H1 (cell line): ENCODE results near the gene MRPL20. TPM values are rescaled to one million over a fixed set of nuclear protein-coding genes. Genes with fewer than 3 reads are reported as not detected.

Experiments used
- CTCF ChIA-PET: fragments of 300-600 bp; sonication (Branson Sonifier 250); formaldehyde crosslinking; loops from one replicate; lab custom pipeline; 2021; ENCODE audit not compliant: partially characterized antibody; lab: Charles Lee
- POLR2A ChIA-PET: fragments of 300-600 bp; sonication (Branson Sonifier 250); formaldehyde crosslinking; loops from one replicate; lab custom pipeline; 2021; ENCODE audit warnings: inconsistent platforms; ENCODE audit not compliant: partially characterized antibody; lab: Charles Lee
- DNase-seq, 2 experiments: peaks; one replicate each; pipeline versions ENCODE4 v3.0.0 to v3.0.0-alpha.2; 2010 to 2022; ENCODE audit warnings: low spot score in 2 of 2, low read depth in 1 of 2, mixed read lengths in 1 of 2
- FAIRE-seq: peaks from 2 replicates; lab custom pipeline; 2011; peaks lifted over from hg19 to GRCh38; lab: Jason Lieb, UNC
- H2AFZ ChIP-seq: 2 replicates; pipeline ENCODE4 v1.8.1; 2012; ENCODE audit warnings: low read length, inconsistent platforms
- H2AK5ac ChIP-seq: 2 replicates; pipeline ENCODE4 v1.6.1; 2013; ENCODE audit warnings: low read depth, low read length
- H2BK120ac ChIP-seq: replicated peaks from 2 replicates; pipeline ENCODE3; 2013; ENCODE audit warnings: low read depth, low read length, inconsistent platforms
- H2BK12ac ChIP-seq: 2 replicates; pipeline ENCODE4 v1.6.1; 2013; ENCODE audit warnings: low read depth, low read length
- H2BK15ac ChIP-seq: 2 replicates; pipeline ENCODE4 v1.6.1; 2013; ENCODE audit warnings: low read length
- H2BK20ac ChIP-seq: 2 replicates; pipeline ENCODE4 v1.6.1; 2013; ENCODE audit warnings: low read length
- H2BK5ac ChIP-seq: 2 replicates; pipeline ENCODE4 v1.6.1; 2013; ENCODE audit warnings: low read depth, low read length
- H3K14ac ChIP-seq: 2 replicates; pipeline ENCODE4 v1.6.1; 2013; ENCODE audit warnings: inconsistent platforms; ENCODE audit not compliant: insufficient read length
- H3K18ac ChIP-seq: 2 replicates; pipeline ENCODE4 v1.6.1; 2013; ENCODE audit warnings: low read length; ENCODE audit errors: extremely low read depth
- H3K23ac ChIP-seq: 2 replicates; pipeline ENCODE4 v1.6.1; 2013; ENCODE audit warnings: inconsistent platforms; ENCODE audit not compliant: insufficient read length
- H3K23me2 ChIP-seq: 2 replicates; pipeline ENCODE4 v1.6.1; 2013; ENCODE audit warnings: low read depth, low read length
- H3K27ac ChIP-seq: 2 replicates; pipeline ENCODE4 v1.6.1; 2011; ENCODE audit warnings: low read depth, low read length, inconsistent platforms
- H3K27me3 ChIP-seq, 4 experiments: replicated peaks in 1 of 4; 1 replicate in 1 of 4; 2 replicates in 3 of 4; pipeline versions ENCODE4 v1.6.1 to v1.8.1; 2011 to 2013; ENCODE audit warnings: low read length in 3 of 4, mild to moderate bottlenecking in 3 of 4, inconsistent platforms in 2 of 4, mixed read lengths in 2 of 4, moderate library complexity in 1 of 4; ENCODE audit not compliant: control insufficient read depth in 3 of 4, insufficient read depth in 3 of 4; ENCODE audit errors: extremely low read depth in 1 of 4
- H3K36me3 ChIP-seq, 4 experiments: 2 replicates each; pipeline versions ENCODE4 v1.6.1 to v1.8.1; 2011 to 2013; ENCODE audit warnings: mild to moderate bottlenecking in 4 of 4, low read length in 3 of 4, moderate library complexity in 2 of 4, control low read depth in 1 of 4, inconsistent platforms in 1 of 4; ENCODE audit not compliant: insufficient read depth in 4 of 4, control insufficient read depth in 2 of 4
- H3K4ac ChIP-seq: replicated peaks from 2 replicates; pipeline ENCODE3; 2013; ENCODE audit warnings: low read length, low read depth, mixed read lengths, inconsistent platforms; ENCODE audit not compliant: insufficient read length
- H3K4me1 ChIP-seq, 4 experiments: replicated peaks in 1 of 4; 1 replicate in 1 of 4; 2 replicates in 3 of 4; pipeline versions ENCODE4 v1.6.1 to v1.8.1; 2011 to 2013; ENCODE audit warnings: low read length in 3 of 4, inconsistent platforms in 2 of 4, mixed read lengths in 1 of 4; ENCODE audit not compliant: insufficient read depth in 4 of 4, control insufficient read depth in 3 of 4
- H3K4me2 ChIP-seq, 2 experiments: 2 replicates each; pipeline versions ENCODE4 v1.6.1 to v1.8.1; 2011 to 2013; ENCODE audit warnings: low read depth in 2 of 2, low read length in 2 of 2, control low read depth in 1 of 2, inconsistent platforms in 1 of 2, mild to moderate bottlenecking in 1 of 2; ENCODE audit not compliant: insufficient read depth in 1 of 2
- H3K4me3 ChIP-seq, 4 experiments: fragments of 200-600, 300-600 bp in 1 of 4; sonication (generic), shearing (Covaris generic), sonication (Bioruptor Twin) in 1 of 4; 2 replicates each; pipeline versions ENCODE4 v1.5.1 to v1.8.1; 2011 to 2016; ENCODE audit warnings: low read length in 4 of 4, low read depth in 3 of 4, control low read depth in 2 of 4, inconsistent platforms in 2 of 4, mild to moderate bottlenecking in 2 of 4, mixed read lengths in 1 of 4, moderate library complexity in 1 of 4; ENCODE audit not compliant: insufficient read depth in 2 of 4; ENCODE audit errors: extremely low read depth in 1 of 4
- H3K56ac ChIP-seq: replicated peaks from 2 replicates; pipeline ENCODE3; 2013; ENCODE audit warnings: low read depth, mild to moderate bottlenecking, mixed read lengths, low read length, inconsistent platforms; ENCODE audit not compliant: insufficient read length
- H3K79me1 ChIP-seq: 2 replicates; pipeline ENCODE4 v1.6.1; 2013; ENCODE audit warnings: low read depth, low read length, control low read depth
- H3K79me2 ChIP-seq, 2 experiments: 2 replicates each; pipeline versions ENCODE4 v1.6.1 to v1.8.1; 2012 to 2013; ENCODE audit warnings: low read length in 2 of 2, mild to moderate bottlenecking in 2 of 2, inconsistent platforms in 1 of 2; ENCODE audit not compliant: insufficient read depth in 2 of 2, control insufficient read depth in 1 of 2
- H3K9ac ChIP-seq, 4 experiments: replicated peaks in 1 of 4; 1 replicate in 1 of 4; 2 replicates in 3 of 4; pipeline versions ENCODE4 v1.6.1 to v1.8.1; 2011 to 2013; ENCODE audit warnings: low read depth in 3 of 4, low read length in 3 of 4, control low read depth in 2 of 4, mild to moderate bottlenecking in 2 of 4, moderate library complexity in 2 of 4, inconsistent platforms in 1 of 4; ENCODE audit errors: extremely low read depth in 1 of 4
- H3K9me3 ChIP-seq, 2 experiments: 2 replicates each; pipeline versions ENCODE4 v1.6.1 to v1.8.1; 2012 to 2013; ENCODE audit warnings: mild to moderate bottlenecking in 2 of 2, moderate library complexity in 2 of 2, control low read depth in 1 of 2, inconsistent platforms in 1 of 2, low read depth in 1 of 2, low read length in 1 of 2, mixed read lengths in 1 of 2; ENCODE audit not compliant: insufficient read depth in 2 of 2
- H4K20me1 ChIP-seq, 2 experiments: replicated peaks in 1 of 2; 2 replicates each; pipeline versions ENCODE3 to v1.8.1; 2011 to 2013; ENCODE audit warnings: inconsistent platforms in 2 of 2, low read length in 2 of 2, mild to moderate bottlenecking in 1 of 2; ENCODE audit not compliant: insufficient read depth in 2 of 2, control insufficient read depth in 1 of 2
- H4K5ac ChIP-seq: 2 replicates; pipeline ENCODE4 v1.6.1; 2013; ENCODE audit warnings: low read length, low read depth, mixed read lengths, inconsistent platforms; ENCODE audit not compliant: insufficient read length
- H4K8ac ChIP-seq: 2 replicates; pipeline ENCODE4 v1.8.0; 2013; ENCODE audit warnings: mild to moderate bottlenecking, moderate library complexity, low read length, inconsistent platforms; ENCODE audit not compliant: insufficient read depth; ENCODE audit errors: extremely low read depth
- H4K91ac ChIP-seq: replicated peaks from 2 replicates; pipeline ENCODE3; 2013; ENCODE audit warnings: low read length, mixed read lengths, inconsistent platforms; ENCODE audit not compliant: insufficient read length
- ASH2L ChIP-seq: fragments of 200-600, 300-600 bp; sonication (generic); IDR thresholded peaks from one replicate; pipeline ENCODE4 v1.7.1; 2017; ENCODE audit warnings: low read length
- CBX5 ChIP-seq: fragments of 300-800, 300-1000 bp; sonication (generic); IDR thresholded peaks from 2 replicates; pipeline ENCODE4 v1.7.1; 2016; ENCODE audit warnings: antibody characterized with exemption, low read length, low read depth
- GABPA ChIP-seq: IDR thresholded peaks from 2 replicates; pipeline ENCODE4 v1.6.1; 2011; ENCODE audit warnings: mild to moderate bottlenecking, low read length, moderate library complexity, borderline replicate concordance; ENCODE audit not compliant: insufficient read depth
- POLR2A ChIP-seq, 2 experiments: IDR thresholded peaks; 1 replicate in 1 of 2; 2 replicates in 1 of 2; pipeline ENCODE4 v1.6.1; 2011; ENCODE audit warnings: low read depth in 2 of 2, low read length in 2 of 2, mild to moderate bottlenecking in 2 of 2; ENCODE audit errors: control extremely low read depth in 1 of 2
- RAD21 ChIP-seq, 2 experiments: IDR thresholded peaks in 1 of 2; conservative IDR thresholded peaks in 1 of 2; 2 replicates each; pipeline ENCODE4 v1.6.1; 2011; ENCODE audit warnings: low read depth in 2 of 2, low read length in 2 of 2, improper control_type of control experiment in 1 of 2, inconsistent platforms in 1 of 2, mild to moderate bottlenecking in 1 of 2, moderate library complexity in 1 of 2
- SIN3A ChIP-seq, 2 experiments: IDR thresholded peaks in 1 of 2; conservative IDR thresholded peaks in 1 of 2; 2 replicates each; pipeline ENCODE4 v1.6.1; 2011 to 2012; ENCODE audit warnings: low read length in 2 of 2, improper control_type of control experiment in 1 of 2, low read depth in 1 of 2, mild to moderate bottlenecking in 1 of 2
- WGBS, 2 experiments: shearing (Covaris generic) in 1 of 2; methylation state at CpG; one replicate each; pipeline versions ENCODE4 v1.1.6 to v1.1.7; 2013 to 2015; ENCODE audit warnings: low lambda C conversion rate in 2 of 2, mixed read lengths in 2 of 2, inconsistent platforms in 1 of 2, low coverage in 1 of 2, missing lambda C conversion rate in 1 of 2; ENCODE audit not compliant: insufficient replicate concordance in 2 of 2, insufficient coverage in 1 of 2, insufficient read length in 1 of 2; ENCODE audit errors: extremely low coverage in 1 of 2, missing lambda C conversion rate in 1 of 2; 5-methylcytosine and 5-hydroxymethylcytosine counted together
- polyA plus RNA-seq, 7 experiments: library from polyadenylated mRNA; depleted of rRNA in 3 of 7; stranded (reverse) in 5 of 7; unstranded in 2 of 7; fragments of >200 nt in 5 of 7; fragments of 200-250 nt in 2 of 7; gene quantifications; 1 replicate in 5 of 7; 2 replicates in 1 of 7; 4 replicates in 1 of 7; pipeline versions ENCODE4 v1.2.1 to v1.2.3, GENCODE V29; 2011 to 2013; ENCODE audit warnings: missing spikeins in 2 of 7, mixed read lengths in 2 of 7
- total RNA-seq: library from RNA; stranded (reverse); fragmentation: NEBNext Ultra II Directional; extraction: Animal tissue kit (Norgen Biotek cat#: 25700); gene quantifications from 2 replicates; pipeline ENCODE4 v1.2.1, GENCODE V29; 2021
- TF ChIP-seq, protein P1 (sequence below): IDR thresholded peaks from 2 replicates; pipeline ENCODE4 v1.6.1; 2012; ENCODE audit warnings: inconsistent platforms

MRPL20 gene
- total and polyA plus RNA-seq, 2 of the 8 experiments (the other 6 are each of a cell fraction or from before 2014, with no cell fraction given): 126 to 151 TPM

DNA sequence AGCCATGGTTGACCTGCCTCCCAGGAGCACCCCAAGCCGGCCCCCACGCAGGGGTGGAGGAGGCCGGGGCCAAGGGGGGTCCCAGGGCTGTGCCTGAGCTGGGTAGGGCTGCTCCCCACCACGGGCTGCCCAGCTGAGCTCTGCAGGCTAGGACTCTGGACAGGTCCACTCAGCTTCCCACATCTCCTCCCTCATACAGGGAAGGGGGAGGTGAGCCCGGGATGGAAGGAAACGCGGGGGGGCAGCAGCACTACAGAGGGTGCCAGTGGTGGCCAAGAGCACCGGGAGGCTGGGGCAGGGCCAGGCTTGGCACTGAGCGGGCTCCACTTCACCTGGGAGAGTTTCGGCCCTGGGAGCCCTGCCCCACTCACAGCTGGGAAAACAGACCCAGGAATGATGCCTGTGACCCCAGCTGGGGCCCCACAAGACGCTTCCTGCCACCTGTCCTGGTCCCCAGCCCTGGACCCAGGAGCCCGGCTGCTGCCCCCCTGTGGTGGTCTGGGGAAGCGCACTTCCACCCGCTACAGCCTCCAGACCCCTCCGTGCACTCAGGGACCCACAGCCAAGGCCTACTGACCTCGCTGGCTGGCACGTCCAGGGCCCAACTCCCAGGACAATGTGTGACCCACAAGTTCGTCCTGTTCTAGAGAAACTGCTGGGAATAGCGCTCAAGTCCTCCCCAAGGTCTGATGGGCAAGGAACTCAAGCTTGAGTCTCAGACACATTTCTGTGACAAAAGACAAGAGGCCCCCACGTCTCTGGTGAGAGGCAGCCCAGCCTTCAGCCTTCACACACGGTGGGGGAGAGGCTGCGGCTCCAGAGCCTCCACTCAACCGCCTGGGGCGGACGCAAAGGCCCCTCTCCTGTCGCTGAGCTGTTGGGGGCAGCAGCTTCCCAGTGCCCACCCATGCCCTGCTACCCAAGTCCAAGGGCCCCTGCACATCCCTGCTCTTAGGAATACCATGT, 35.1 kb downstream of the MRPL20 start:
- no peak overlapping the region for H2BK20ac ChIP-seq
- H2BK15ac ChIP-seq: no peak overlapping the region
- no peak overlapping the region for H3K4me3 ChIP-seq
- H2BK5ac ChIP-seq: no peak overlapping the region; the same call in 1 of the 2 replicates
- peaks cover 5 to 17% of the 10 kb centered on the region in 2 experiments; a peak in 3 of 4 replicates for H3K79me2 ChIP-seq
- no peak overlapping the region for H2AK5ac ChIP-seq
- peaks cover 4 to 6% of the 10 kb centered on the region in 2 experiments; a peak in 3 of 4 replicates for H3K9me3 ChIP-seq
- no peak overlapping the region for H3K23ac ChIP-seq
- H3K79me1 ChIP-seq: peaks cover 3% of the 10 kb centered on the region; the same call in 1 of the 2 replicates
- CTCF ChIA-PET: interaction anchor here (0.6 to 4.5 kb wide), 33 partner anchors 8 to 250 kb away, joined by 3 to 40 read pairs (median 4); partner anchors contain the start of genes CCNL2, DVL1 and MXRA8
- H2BK120ac ChIP-seq: no peak overlapping the region
- no peaks in the 10 kb centered on the region for H3K27me3 ChIP-seq
- WGBS, 2 experiments: 60% methylated on average over 21 of the region's 26 CpGs; no CpG with 5 or more reads in 1 of the 2 experiments
- no peak overlapping the region for H3K14ac ChIP-seq
- H3K56ac ChIP-seq: no peak overlapping the region
- peak overlapping the region; percentile 57 for H4K8ac ChIP-seq
- DNase-seq: peak in 1 of 2 experiments; percentile 99
- POLR2A ChIA-PET: interaction anchor here (0.6 to 33.4 kb wide), 11 partner anchors 9 to 948 kb away, joined by 3 to 719 read pairs (median 6); partner anchors contain the start of genes CCNL2, MRPL20 and MXRA8
- no peak overlapping the region for H2AFZ ChIP-seq
- no peak overlapping the region for H3K9ac ChIP-seq
- peak overlapping the region; percentile 39 for H3K4ac ChIP-seq
- FAIRE-seq: no peak
- 0 out of 4 replicates have a peak overlapping the region, but pooled peaks of 1 of the 2 experiments have one; percentile 15 for H3K4me2 ChIP-seq
- H3K23me2 ChIP-seq: peaks cover 12% of the 10 kb centered on the region; the same call in 1 of the 2 replicates
- H2BK12ac ChIP-seq: no peak overlapping the region
- peaks cover 0 to 12% (median 9%) of the 10 kb centered on the region in 4 experiments; a peak in 5 of 7 replicates for H3K4me1 ChIP-seq
- no peak overlapping the region for H3K27ac ChIP-seq
- peak overlapping the region; percentile 91 for H4K91ac ChIP-seq
- H3K18ac ChIP-seq: no peak overlapping the region
- peaks cover 0 to 4% (median 0%) of the 10 kb centered on the region in 4 experiments; a peak in 1 of 8 replicates for H3K36me3 ChIP-seq
- peaks cover 0 to 12% of the 10 kb centered on the region in 2 experiments for H4K20me1 ChIP-seq
- H4K5ac ChIP-seq: no peak overlapping the region
- peak in 1 of 2 experiments; percentile 37; a peak in 1 of 3 replicates for TF ChIP-seq POLR2A (IDR thresholded peaks at IDR 0.05; ENCODE audit: control extremely low read depth in 1 of 2, low read depth in 2 of 2, low read length in 2 of 2)
- TF ChIP-seq, protein P1, sequence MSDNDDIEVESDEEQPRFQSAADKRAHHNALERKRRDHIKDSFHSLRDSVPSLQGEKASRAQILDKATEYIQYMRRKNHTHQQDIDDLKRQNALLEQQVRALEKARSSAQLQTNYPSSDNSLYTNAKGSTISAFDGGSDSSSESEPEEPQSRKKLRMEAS: 0 out of 2 replicates have a peak, but pooled peaks have one; percentile 19
- TF ChIP-seq SIN3A (conservative IDR thresholded peaks at IDR 0.05 in 1 of 2, IDR thresholded peaks at IDR 0.05 in 1 of 2; ENCODE audit: low read depth in 1 of 2, low read length in 2 of 2): peak; percentile 57 to 74; a peak in 1 of 4 replicates
- no peak for TF ChIP-seq ASH2L
- TF ChIP-seq RAD21 (IDR thresholded peaks at IDR 0.05 in 1 of 2, conservative IDR thresholded peaks at IDR 0.05 in 1 of 2; ENCODE audit: low read depth in 2 of 2, low read length in 2 of 2): peak; percentile 65 to 75
- peak; percentile 80; the same call in 1 of the 2 replicates for TF ChIP-seq GABPA
- TF ChIP-seq CBX5: no peak
